ENCODE measurements around the gene AUTS2.
"Not testable (repeated sequence)": the region's sequence is repeated elsewhere in the genome, so short reads cannot be mapped to it uniquely, and the experiment has no call there.

AUTS2 gene

DNA sequence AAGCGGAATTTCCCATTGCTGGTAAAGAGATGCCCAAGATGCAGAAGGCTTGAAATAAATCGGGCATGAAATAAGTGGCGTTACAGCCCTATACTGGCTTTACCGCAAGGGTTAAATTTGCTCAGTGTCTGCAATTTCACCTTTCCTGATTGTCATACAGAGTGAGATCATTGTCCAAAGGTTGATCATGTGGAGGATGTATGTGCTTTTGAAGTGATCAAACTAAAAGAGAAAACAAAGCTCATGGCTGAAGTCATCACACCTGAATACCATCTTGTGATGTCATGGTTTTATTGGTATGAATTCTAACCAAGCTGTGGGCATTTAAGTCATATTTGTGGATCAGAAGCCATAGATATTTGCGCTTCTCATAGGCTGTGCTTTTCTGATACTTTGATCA is 635.5 kb downstream of the AUTS2 start:
- no peak for DNase-seq

DNA sequence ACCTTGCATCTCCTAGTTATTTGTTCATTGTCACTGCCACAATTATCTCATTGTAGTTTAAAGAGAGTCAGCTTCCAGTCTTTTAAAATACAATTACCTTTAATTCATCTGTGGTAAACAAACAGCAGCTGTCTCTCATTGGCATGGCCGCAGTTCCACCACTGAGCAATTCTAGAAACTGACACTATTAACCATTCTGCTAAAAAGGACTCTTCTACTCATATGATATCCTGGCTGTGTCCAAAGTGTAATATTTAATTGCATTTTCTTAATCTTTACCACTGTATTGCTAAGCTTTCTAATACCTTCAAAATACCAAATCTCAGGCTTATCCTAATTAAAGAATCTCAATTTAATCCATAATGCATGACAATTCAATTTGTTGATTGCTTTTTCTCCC is 639.0 kb downstream of the AUTS2 start:
- DNase-seq = no peak

DNA sequence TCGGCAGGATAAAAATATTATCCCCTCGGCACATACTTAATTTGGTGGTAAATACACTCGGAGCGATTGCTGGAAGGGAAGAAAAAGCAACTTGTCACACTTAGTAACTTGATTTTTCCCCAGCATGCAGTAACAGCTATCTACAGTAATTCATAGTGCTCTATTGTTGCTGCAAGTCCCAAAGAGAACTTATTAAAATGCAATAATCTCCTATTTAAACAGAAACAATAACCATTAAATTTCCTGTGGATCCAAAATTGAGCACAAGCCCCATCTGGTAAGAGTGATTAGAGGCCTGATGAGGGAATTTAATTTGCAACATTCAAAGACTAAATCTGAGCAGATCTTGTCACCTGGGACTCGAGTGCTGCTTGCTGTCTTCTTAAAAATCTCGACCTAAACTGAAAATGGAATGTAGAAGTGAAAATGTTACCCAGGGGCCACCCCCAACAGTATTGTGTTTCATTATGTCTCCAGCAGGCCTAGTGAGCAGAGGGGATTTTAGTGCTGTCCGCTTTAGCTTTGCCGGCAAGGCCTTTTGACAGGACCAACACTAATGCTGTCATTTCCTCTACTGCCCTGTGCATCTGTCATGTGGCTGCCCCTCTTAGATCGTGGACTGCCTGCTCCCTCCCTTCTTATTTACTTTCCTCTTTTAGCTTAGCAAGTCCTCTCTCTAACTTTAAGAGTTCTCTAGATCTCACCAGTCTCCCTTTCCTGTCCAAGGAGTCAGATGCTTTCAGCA is 639.7 kb downstream of the AUTS2 start:
- no peak for DNase-seq

DNA sequence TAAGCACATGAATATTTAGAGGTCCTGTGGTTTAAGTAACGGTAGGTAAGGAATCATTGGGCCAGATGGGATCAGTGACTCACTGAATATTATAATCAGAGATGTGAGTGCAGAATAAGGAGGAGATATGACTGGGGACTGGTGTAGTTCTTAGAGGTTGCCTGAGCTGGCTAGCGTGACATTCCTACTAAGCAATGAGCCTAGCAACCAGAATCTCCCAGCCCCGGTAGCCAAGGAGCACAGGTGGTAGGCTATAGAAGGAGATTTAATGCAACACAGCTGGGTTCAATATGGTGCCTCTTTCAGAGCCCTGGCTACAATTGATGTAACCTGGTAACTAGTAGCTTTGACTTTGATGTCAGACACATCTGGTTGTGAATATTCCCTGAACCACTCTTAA is 641.6 kb downstream of the AUTS2 start:
- DNase-seq = no peak

DNA sequence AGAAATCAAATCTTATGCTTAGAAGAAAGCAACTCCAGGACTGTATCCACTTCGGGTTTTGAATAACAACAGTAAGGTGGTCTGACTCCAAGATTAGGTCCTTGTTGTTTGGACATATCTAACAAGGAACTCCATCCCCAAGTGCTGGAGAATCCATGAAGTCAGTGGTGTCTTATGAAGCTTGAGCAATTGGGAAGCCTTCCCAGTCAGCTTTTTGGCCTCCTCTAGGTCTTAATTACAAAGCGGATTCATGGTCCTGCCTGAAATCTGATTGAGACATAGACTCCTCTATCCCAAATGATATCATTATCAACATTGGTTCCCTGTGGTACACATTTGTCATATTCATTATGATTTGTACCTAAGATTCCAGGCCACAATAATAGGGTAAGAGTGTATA is 642.6 kb downstream of the AUTS2 start:
- no peak for DNase-seq

DNA sequence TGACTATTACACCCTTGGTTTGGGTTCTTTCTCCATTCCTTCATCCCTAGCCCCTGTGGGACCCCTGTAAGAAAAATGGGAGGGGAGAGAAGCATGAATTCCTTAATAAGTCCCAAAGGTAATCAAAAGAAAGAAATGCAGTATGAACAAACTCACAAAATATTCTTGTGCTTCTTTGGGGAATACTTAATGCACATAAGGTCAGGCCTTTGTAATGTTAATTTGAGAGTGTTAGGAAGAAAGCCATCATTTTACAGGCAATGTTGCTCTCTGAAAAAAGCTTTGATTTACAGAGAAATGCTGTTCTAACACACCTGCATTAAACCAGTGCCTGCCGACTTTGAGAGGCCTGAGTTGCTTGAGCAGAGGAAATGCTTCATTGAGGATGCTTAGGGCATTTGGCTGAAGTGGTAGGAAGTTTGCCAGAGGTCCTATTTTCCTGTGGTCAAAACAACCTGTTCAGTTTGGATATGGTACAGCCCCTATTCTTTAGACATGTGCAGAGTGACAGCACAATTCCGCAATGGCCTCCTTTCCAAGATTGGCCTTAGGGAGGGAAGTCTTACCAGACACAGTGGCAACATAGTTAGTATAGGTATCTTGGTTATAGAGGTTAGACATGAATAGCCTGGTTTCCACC is 643.4 kb downstream of the AUTS2 start:
- no peak for DNase-seq

DNA sequence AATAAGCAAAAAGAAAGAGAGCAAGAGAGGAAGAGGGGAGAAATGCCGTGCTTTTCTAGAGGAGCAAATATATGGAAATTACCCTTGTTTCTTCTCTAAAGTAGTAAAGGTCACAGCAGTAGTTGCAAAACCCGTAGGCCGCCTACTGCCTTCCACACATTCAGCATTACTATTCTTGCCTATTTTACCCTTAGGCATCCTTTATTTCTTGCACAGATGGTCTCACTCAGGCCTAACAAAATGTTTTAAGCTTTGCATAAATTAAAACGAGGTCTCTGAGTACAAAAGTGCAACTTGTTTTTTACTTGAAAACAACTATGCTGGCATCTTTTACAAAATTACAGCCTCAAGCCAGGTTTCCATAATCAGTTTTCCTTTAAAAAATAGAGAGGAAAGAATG is 644.6 kb downstream of the AUTS2 start:
- DNase-seq = no peak

DNA sequence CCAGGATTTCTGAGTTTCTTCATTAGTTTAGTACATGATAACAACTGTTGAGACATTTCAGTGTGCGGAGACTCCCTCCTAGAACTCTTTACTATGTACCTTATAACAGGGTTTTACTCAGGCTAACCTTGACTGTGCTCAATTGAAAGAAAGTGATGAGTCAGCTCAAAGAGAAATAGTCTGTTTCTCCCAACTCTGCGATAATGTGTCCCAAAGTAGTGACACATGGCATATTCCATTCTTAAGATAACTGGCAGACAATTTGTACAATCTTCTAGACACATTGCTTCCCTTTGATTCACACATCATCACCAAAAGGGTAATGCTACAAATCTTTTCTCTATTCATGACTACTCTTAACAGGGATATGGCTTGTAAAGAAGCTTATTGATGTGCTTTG is 645.2 kb downstream of the AUTS2 start:
- DNase-seq = no peak

DNA sequence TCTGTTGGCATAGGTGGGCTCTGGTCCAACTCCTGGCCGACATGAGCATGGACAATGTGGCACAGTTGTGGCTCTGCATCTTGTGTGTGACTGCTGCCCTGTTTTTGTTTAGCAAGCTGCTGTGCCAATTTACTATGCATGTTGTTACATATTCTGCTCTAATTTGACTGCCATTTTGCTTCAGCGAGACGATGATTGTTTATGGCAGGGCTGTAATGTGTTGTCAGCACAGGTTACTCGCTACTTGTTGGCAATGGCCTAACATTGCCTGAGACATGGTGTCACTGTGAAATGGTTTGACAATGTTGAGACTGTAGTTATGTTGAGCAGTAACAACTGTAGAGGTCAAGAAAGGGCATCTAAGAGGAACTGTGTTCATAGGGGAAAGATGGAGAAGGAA is 659.6 kb downstream of the AUTS2 start:
- no peak for DNase-seq

DNA sequence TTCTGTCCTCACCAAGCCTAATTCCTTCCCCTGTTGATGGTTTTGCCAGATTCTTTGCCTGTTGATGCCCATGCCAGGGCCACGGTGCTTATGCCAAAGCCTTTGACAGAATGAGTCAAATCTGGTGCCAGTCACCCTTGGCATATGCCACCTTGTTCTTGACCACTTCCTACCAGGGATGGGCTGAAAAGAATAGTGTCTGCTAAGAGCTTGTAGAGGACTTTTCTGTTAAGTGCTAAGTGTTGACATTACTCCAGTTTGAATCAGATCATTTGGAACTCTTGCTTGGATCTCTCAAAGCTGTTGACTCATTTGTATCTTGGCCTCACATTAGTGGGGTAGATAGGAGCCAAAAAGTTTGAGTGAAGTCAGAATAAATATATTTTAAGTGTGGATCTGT is 661.2 kb downstream of the AUTS2 start:
- DNase-seq = no peak

DNA sequence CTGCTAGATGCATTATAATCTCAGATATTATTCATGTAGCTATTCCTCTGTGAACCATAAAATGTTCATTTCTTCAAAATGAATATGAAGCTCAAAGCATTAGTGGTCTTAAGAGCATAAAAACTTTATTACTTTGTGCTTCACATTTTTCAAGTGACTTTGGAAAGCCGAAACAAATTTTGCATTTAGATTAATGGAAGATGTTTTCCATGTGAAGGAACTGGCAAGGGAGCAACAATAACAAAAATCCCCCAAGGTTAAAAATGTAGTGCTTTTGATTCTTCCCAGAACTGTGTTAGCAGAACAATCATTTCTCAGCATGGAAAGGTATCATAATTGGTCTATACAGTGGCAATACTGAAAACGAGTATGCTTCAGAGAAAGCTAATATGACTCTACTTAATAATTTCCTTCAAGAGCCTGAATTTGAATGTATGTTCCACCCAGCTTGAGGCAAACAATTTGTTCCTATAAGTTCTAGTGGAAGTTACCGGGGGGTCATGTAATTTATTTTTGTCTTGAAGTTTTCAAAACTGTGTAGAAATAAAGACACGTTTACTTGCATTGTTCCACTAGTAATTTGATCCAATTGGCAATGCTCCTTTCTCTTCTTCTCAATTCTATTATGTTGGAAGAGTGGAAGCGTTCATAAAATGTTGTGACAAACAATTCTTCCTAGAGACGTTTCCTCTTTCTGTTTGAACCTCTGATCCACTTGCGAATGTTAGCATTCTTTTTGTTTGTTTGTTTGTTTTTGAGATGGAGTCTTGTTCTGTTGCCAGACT is 665.4 kb downstream of the AUTS2 start:
- no peak for DNase-seq

DNA sequence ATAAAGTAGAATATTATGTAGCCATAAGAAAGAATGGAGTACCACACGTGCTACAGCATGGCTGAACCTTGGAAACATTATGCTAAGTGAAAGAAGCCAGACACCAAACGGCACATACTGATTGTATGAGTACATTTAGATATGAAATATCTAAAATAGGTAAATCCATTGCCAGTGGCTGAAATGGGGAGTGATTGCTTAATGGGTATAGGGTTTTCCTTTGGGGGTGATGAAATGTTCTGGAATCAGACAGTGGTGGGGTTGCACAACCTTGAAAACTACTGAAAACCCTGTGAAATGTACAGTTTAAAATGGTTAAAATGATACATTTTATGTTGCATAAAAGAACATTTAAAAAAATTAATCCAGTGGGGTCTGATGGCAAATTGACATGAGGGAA is 667.9 kb downstream of the AUTS2 start:
- no peak for DNase-seq

DNA sequence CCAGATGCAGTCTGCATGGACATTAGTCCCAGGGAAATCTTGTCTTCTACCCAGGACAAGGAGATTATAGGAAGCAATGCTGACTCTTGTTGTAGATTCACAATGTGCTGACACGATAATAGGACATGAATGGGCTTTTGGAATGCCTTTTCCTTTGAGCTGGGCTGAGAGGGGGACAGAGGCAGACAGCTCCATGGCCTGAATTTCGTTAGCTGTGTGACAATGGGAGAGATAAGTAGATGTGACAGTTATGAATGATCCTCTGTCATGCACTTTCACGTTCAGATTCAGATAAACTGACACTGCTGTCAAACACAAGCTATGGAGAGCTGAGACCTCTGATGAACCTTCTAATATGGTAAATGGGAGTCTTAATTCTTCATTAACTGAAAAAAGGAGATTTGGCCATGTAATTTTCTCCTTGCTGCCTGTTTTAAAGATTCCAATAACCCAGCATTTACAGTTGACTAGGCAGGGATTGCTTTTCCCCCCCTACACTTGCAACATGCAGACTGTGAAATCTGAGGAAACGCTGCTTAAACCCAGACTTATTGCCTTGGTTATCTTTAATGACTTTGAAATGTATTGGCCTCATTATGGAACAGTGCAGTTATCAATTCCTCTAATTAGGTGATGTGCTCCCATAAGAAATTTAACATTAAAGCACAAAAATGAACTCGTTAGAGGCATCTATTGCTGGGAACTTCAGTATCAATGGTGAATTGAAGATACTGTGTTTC is 669.3 kb downstream of the AUTS2 start:
- no peak for DNase-seq

DNA sequence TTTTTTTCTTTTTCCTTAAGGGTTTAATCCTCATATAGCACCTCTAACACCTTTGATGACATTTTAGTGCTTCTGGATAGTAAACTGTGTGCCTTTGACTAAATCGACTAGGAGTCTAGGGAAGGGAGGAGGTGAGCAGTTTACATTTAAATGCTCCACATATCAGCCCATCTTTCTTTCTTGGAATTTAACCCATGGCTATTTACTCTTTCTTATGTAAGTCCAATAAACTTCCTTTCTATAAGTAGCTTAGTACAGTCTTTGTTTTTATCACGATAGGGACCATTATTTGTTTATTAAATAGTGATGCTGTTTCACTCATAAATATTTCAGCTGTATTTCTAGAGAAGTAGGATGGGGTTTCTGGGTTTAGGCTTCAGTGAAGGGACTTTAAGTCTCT is 669.9 kb downstream of the AUTS2 start:
- DNase-seq = no peak

DNA sequence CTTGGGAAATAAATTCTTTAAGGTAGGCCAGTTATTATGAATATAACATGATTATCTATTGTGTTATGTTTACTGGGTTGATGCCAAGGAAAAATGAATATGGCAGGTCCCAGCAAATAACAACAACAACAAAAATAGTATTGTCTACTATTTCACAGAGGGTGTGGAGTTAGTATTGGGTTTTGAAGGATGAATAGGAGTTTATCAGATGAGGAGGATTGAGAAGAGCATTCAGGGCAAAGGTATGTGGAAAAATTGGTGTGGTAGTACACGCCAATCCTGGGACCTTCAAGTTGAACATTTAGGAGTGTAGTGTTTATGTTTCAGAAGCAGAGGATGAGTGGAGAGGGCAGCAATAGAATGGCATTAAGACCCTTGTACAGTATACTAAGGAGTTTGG is 671.9 kb downstream of the AUTS2 start:
- DNase-seq = no peak

DNA sequence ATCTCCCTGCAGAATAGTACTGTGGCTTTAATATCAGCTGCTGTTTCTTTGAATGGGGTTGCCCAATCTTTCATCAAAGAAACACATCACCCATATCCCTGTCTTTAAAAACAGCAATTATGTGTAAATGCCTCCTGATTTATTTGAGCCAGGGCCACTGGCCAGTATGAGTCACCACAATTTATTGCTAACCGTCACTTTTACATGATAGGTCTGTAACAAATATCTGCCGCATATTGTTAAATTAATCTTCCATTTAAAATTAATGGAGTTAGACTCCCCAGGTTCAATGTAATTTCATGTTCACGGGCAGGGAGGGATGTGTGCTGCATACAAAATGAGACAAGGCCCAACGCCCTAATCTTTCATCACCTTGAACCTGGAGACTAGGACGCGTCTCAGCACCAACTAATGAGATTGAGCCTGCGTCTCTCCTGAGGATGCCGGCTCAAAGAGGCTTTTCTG is 673.4 kb downstream of the AUTS2 start:
- no peak for DNase-seq

DNA sequence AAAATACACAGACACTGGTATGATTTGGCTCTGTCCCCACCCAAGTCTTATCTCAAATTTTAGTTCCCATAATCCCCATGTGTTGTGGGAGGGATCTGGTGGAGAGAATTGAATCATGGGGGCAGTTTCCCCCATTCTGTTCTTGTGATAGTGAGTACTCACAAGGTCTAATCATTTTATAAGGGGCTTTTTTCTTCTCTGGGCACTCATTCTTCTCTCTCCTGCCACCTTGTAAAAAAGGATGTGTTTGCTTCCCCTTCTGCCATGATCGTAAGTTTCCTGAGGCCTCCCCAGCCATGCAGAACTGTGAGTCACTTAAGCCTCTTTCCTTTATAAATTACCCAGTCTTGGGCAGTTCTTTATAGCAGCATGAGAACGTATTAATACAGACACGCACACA is 677.3 kb downstream of the AUTS2 start:
- DNase-seq = not testable (repeated sequence)

DNA sequence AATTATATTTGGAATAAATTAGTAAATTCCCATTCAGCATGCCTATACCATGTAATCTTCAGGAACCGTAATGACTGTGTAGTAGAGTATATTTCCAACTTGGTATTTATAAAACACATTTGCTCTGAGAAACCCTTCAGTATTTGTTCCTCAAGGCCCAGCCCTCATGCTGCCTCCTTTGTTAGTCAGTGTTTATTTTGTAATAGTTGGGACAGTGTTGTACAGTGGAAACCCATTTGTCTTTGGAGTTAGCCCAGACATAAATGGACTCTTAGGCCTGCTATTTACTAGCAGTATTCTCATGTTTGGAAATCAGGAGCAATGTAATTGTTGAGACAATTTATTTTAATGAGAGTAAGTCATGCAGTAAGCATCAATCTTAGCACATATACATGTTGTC is 686.9 kb downstream of the AUTS2 start:
- no peak for DNase-seq

DNA sequence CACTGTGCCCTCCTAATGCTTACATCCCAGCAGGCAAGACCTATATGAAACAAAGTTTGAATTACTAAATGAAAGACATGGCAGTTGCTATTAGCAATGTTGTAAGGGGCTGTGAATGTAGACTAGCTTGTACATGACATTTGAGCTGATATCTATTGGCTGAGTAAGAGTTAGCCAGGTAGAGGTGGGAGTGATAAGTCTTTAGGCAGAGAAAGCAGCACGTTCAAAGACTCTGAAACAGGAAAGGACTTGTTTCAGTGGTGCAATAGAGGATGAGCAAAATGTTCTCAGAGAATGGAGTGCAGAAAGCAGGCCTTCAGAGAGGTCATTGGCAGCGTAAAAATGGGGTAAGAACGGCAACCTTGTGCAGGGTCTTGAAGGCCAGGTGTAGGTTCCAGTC is 687.6 kb downstream of the AUTS2 start:
- DNase-seq = no peak

DNA sequence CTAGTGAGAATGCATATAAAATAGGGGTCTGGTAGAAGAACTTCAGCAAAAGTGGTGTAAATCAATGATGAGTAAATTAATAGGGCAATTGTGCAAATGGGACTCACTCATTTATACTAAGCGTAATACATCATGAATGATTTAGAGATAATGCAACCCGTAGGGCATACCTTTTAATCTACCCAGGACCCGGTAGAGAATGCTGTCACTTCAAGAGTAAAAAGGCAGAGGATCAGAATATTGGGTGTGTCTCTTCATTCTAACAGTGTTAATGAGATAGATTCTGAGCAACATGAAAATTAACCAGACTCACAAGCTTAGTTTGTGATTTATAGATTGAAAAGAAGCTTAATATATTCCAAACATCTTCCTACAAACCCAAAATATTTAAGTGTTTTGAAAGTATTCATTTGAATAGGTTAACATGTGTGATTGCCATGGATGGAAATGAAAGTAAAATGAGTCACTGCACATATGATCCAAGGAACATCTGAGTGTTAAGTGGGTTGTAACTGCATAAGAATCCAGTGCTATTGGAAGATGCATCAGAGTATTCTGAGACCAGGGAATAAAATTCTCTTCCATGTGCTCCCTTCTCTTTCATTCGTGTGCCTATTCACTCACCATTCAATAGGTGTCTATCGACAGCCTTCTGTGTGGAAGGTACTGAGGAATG is 690.6 kb downstream of the AUTS2 start:
- DNase-seq = no peak

DNA sequence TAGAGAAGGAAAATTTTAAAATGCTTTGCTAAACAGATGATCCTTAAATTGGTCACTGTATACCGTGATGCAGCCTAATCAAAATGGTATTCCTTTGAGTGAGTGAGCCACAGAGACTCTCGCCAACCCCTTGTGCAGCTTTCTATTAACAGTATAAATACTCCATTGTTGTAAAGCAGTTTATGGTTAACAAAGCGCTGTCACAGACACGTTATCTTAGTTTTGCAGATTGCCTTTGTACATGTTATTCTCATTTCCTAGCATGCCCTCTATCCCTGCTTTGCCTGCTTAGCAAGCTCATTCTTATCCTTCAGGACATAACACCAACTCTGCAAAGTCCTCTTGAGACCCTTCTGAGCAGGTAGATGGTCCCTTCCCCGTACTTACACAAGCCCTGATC is 694.4 kb downstream of the AUTS2 start:
- no peak for DNase-seq

DNA sequence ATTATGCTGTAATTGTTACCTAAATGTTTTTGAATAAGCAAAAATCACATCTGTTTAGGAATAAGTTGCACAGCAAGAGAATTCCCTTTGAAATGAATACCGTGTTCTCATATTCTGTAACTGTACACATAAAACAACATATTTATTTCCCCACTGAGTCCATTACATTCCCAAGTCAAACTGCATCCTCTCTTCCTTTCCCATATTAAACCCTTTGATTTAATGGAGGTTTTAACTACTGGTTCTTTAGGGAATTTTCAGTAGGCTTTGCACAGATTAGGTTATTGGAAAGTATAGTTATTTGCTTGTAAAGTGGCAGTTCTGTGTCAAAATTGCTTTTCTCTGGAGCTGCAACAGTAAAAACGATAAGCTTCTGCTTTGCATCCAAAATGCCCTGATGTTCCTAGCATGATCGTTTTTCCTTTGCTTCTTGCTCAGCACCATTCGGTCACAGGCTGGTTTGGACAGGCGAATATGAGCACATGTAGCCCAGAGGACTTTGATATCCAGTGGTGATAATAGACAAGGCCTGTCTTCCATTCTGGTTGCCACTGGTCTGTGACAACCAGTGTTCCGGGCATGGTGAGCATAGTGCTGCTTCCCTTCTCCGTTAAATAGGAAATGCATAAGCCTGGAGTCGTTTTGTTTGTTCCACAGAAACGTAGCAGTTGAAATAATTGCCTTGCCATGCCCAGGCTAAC is 696.1 kb downstream of the AUTS2 start:
- no peak for DNase-seq

Data from amniotic stem cell (primary cell).